Activated T-cell treated with anti-CD3 and anti-CD28 coated beads, Interleukin-2, amount 50 U/mL, for 1 hour (primary cell): ENCODE measurements around the gene APP.
"Not testable (repeated sequence)": the region's sequence is repeated elsewhere in the genome, so short reads cannot be mapped to it uniquely, and the experiment has no call there.

ENCODE experiments used
- DNase-seq: peaks from one replicate; pipeline ENCODE4 v3.0.0-alpha.2; 2020

The APP gene

GRCh38 chr21:26096494-26097371, 73.8 kb downstream of the APP start:
- no peak for DNase-seq

DNA sequence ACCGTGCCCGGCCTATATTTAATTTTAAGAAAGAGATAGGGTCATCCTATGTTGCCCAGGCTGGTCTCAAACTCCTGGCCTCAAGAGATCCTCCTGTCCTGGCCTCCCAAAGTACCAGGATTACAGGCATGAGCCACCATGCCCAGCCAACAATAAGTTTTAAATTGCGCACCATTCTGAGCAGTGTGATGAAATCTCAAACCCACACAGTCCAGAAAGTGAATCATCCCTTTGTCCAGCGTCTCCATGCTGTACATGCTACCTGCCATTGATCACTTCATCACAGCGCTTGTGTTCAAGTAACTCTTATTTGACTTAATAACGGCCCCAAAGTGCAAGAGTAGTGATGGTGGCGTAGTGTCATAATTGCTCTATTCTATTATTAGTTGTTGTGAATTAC, 75.4 kb downstream of the APP start:
- DNase-seq: no peak

GRCh38 chr21:26093122-26093521, 77.4 kb downstream of the APP start:
- DNase-seq: no peak

DNA sequence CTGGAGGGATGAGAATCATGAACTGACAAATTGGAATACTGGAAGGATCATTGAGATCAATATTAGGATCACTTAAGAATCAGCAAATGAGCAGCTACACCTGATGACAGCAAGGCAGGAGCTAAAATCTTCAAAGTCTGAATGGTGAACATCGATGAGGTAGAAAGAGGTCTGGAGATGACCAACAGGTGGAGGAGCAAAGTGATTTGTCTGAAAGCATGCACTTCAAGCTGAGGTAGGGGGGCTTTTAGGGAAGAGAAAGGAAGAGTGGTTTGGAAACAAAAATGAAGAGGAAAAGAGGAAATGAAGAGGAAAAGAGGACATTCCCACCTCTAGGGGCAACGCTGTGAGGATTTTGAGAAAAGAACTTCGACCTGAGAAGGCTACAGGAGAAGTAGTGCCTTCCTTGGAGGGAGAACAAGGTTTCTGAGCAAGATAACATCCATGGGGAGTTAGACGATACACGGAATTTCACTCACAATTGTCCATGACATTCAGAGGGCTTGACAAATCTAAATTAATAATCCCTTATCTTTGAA, 79.0 kb downstream of the APP start:
- DNase-seq: no peak

GRCh38 chr21:26089730-26090129, 80.8 kb downstream of the APP start:
- DNase-seq: no peak

DNA sequence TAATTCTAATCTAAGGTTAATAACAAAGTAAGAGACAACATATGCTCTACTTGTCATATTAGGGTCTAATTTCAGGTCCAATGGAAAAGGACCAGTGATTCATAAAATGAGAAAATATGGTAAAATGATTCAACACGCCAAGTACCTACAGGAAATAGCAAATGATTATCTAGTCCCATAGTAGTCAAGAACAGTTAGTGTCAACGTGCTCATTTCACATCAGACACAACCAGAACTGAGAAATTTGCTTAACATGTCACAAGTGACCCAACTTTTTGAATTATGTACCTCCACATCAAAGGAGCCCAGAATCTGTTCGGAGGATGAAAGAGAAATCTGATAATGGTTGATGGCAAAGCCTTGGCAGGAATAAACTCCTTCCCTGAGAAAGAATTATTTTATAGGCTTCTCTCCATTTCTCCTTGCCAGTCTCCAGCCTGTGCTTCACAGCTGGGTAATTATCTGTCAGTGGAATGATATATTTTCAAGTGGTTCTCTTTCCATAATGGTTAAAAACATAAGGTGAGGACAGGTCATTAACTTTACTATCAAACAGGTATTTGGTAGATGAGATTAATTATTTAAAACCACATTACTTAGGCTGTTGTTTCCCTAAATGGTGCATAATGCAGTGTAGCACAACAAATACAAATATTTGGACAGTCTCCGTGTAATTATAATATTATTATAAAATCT, 83.2 kb downstream of the APP start:
- no peak for DNase-seq

DNA sequence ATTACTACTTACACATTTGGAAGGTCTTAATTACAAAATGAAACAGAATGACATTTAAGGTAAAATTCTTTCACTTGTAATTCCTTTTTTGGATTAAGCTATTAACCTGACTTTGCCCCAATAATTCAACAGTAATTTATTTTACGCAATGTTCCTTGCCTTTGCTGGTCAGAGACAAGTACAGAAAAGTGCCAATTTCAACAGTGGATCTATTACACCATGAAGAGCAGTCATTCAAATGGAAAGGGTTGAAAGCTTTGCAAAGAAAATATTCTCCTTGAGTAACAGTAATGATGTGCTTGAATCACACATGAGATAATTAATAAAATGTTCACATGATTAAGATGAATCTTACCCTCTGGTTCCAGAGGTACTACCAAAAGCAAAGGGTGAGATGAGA, 84.7 kb downstream of the APP start:
- DNase-seq: no peak

GRCh38 chr21:26085127-26085526, 85.4 kb downstream of the APP start:
- DNase-seq: no peak

- DNase-seq: no peak
Measured at GRCh38 chr21:26082549-26082948, 88.0 kb downstream of the APP start.

DNA sequence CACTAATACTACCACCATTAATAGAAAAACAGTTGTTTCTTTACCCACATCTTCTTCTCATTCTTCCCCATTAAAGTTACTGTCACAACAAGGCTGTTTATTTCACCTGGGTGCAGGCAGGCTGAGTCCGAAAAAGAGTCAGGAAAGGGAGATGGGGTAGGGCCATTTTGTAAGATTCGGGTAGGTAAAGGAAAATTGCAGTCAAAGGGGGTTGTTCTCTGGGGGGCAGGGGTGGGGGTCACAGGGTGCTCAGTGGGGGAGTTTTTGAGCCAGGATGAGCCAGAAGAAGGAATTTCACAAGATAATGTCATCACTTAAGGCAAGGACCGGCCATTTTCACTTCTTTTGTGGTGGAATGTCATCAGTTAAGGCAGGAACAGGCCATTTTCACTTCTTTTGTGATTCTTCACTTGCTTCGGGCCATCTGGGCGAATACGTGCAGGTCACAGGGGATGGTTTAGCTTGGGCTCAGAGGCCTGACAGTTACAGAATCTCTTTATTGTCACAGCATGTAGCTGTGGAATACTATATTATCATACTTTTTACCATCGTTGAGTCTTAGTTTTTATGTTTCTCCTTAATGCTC, 89.3 kb downstream of the APP start:
- not testable (repeated sequence) for DNase-seq

- DNase-seq: no peak
Measured at GRCh38 chr21:26080211-26080610, 90.4 kb downstream of the APP start.

- no peak for DNase-seq
Measured at GRCh38 chr21:26079366-26079765, 91.2 kb downstream of the APP start.

- no peak for DNase-seq
Measured at GRCh38 chr21:26077521-26077920, 93.0 kb downstream of the APP start.

GRCh38 chr21:26072666-26073615, 97.6 kb downstream of the APP start:
- no peak for DNase-seq

DNA sequence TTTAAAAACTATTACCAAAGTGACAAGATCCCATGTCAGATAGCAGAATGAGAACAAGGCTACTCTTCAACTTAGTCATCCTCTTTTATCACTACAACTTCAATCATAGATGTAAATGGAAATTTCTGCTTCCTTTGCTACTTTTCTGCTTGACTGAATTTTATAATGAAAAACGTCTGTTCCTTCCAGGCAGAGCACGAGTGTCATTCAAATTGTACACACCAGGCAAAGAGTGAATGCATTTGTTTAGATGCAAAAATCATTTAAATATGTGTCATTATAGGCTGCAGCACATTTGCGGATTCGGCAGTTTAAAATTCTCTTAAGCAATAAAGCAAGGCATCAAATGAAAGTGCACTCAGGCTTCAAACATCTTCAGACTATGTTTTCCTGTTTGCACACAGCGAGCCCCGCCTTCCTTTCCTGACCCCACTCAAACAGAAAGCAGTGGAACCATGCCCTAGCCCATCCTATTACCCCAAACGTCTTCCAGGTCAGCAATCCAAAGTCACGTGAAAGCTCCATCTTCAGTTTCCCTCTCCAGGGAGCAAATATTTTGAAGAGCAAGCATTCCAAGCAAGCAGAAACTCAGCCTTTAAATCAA, 99.6 kb downstream of the APP start:
- no peak for DNase-seq

GRCh38 chr21:26070121-26070520, 100.4 kb downstream of the APP start:
- no peak for DNase-seq

DNA sequence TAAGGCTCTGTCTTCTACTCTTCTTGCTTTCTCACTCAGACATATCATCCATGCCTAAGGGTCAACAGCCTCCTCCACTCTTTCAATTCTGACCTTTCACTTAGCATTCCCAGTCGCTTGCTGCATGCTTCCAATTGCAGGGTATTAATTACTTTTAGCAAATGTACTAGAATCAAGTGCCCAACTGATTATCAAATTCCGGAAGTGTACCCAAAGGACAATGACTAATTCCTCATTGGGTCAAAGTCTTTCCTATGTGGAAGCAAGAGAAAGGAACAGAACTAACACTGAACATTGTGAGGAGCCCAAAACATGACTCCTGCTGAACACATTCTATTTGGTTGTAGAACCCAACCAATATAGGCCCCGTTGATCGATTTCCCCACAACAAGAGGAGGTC, 101.8 kb downstream of the APP start:
- DNase-seq: no peak

DNA sequence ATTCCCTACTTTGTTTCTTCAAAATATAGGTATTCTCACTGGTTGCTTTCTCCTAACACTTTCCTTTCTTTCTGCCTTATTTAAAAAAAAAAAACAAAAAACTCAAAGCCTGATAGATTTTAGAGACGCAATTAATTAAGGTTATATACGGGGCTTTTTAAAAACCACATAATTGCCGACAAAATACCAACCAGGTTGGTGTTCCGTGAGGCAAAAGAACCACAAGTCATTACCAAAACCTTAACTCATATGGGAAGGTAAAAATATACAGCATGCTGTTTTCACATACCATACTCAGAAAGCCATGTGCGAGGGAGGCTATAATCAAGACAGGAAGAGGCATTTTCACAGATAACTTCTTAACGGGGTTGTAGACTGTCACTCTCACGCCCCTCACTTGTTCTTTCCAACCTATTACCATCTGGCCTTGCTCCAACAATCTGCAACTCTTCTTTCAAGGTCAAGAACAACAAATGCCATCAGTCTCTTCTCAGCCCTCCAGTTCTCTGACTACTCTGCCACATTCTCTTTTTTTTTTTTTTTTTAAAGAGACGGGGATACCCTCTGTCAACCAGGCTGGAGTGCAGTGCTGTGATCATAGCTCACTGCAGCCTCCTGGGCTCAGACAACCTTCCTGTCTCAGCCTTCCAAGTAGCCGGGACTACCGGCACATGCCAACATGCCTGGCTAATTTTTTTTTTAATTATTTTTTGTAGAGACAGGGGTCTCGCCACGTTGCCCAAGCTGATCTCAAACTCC, 102.6 kb downstream of the APP start:
- no peak for DNase-seq

GRCh38 chr21:26064506-26064905, 106.1 kb downstream of the APP start:
- DNase-seq: no peak

DNA sequence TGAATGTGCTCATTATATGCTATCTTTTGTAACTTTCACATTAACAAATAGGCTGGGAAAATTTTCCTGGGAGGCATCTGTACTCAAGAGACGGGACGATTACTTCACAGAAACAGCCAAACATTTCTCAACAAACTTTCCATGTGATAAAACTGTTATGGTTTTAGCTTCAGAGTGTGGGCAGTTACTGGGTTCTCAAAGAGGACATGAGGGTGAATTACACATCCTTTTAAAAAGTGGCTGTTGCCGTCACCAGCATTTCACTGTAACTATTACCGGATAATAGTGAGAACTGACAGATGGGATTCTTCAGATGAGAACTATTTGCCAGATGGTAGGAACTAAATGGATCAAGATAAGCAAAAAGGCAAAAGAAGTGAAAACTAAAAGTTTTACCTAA, 109.1 kb downstream of the APP start:
- DNase-seq: no peak
